OCI-M2 (cell line): Measurements from ENCODE around the gene DPF3.
A peak's percentile ranks its signal among the peaks of the same experiment; 100 is the strongest.

Experiments
- DNase-seq: peaks from one replicate; lab custom pipeline; 2025; ENCODE audit not compliant: unreplicated experiment; lab: John Stamatoyannopoulos, UW

The DPF3 gene

GRCh38 chr14:72893636-72894322, at the start of gene DPF3:
TSS of gene DPF3 (minus strand) at chr14:72894101. CDS start at chr14:72894088, 13 bp downstream.
- peak; percentile 95 for DNase-seq

GRCh38 chr14:72942934-72943333, 49.0 kb upstream of the DPF3 start:
- DNase-seq, result no peak

GRCh38 chr14:72941286-72941985, 47.5 kb upstream of the DPF3 start:
- DNase-seq, result no peak

- no peak for DNase-seq
Measured at GRCh38 chr14:72939630-72940029, 45.7 kb upstream of the DPF3 start.

GRCh38 chr14:72932893-72933292, 39.0 kb upstream of the DPF3 start:
- no peak for DNase-seq

GRCh38 chr14:72929316-72930080, 35.6 kb upstream of the DPF3 start:
- no peak for DNase-seq

- DNase-seq, result no peak
Measured at GRCh38 chr14:72928872-72929271, 35.0 kb upstream of the DPF3 start.

- DNase-seq, result peak; percentile 91
Measured at GRCh38 chr14:72926292-72927028, 32.6 kb upstream of the DPF3 start, which contains the start of gene DCAF4. TSS of gene DCAF4 (plus strand) at chr14:72926464. CDS start at chr14:72937979, 11,515 bp downstream.

GRCh38 chr14:72925815-72926291, 32.0 kb upstream of the DPF3 start:
- DNase-seq, result no peak

- DNase-seq, result no peak
Measured at GRCh38 chr14:72925171-72925759, 31.4 kb upstream of the DPF3 start.

GRCh38 chr14:72924337-72924736, 30.4 kb upstream of the DPF3 start:
- DNase-seq, result no peak

- no peak for DNase-seq
Measured at GRCh38 chr14:72921396-72921795, 27.5 kb upstream of the DPF3 start.

- DNase-seq, result no peak
Measured at GRCh38 chr14:72920008-72920407, 26.1 kb upstream of the DPF3 start.

- no peak for DNase-seq
Measured at GRCh38 chr14:72917094-72917802, 23.3 kb upstream of the DPF3 start.

- no peak for DNase-seq
Measured at GRCh38 chr14:72916174-72916573, 22.3 kb upstream of the DPF3 start.

- DNase-seq, result no peak
Measured at GRCh38 chr14:72913809-72914208, 19.9 kb upstream of the DPF3 start.

GRCh38 chr14:72909163-72909562, 15.3 kb upstream of the DPF3 start:
- no peak for DNase-seq

GRCh38 chr14:72907886-72908285, 14.0 kb upstream of the DPF3 start:
- DNase-seq, result no peak

GRCh38 chr14:72906879-72907278, 13.0 kb upstream of the DPF3 start:
- no peak for DNase-seq

- DNase-seq, result no peak
Measured at GRCh38 chr14:72906316-72906715, 12.4 kb upstream of the DPF3 start.
